ENCODE measurements around the gene ALG8. TPM values are rescaled to one million over a fixed set of nuclear protein-coding genes. Genes with fewer than 3 reads are reported as not detected.

ALG8 gene
- total RNA-seq, 1 donor from 2014 or later: 43.7 TPM

- H3K4me3 ChIP-seq (ENCODE audit: insufficient read depth, low read depth, low read length): no peak overlapping the region
- no peaks in the 10 kb centered on the region for H3K9me3 ChIP-seq (ENCODE audit: insufficient read depth, low read depth, low read length)
- H4K20me1 ChIP-seq (ENCODE audit: insufficient read depth, low read length): no peaks in the 10 kb centered on the region
- FAIRE-seq: no peak
- Mint-ChIP-seq H3K27ac (ENCODE audit: unreplicated experiment) (no peak overlapping the region), H3K27me3 (ENCODE audit: low read depth, unreplicated experiment) (no peaks in the 10 kb centered on the region), H3K9me3 (ENCODE audit: unreplicated experiment) (no peaks in the 10 kb centered on the region), H3K4me1 (ENCODE audit: low read depth, unreplicated experiment) (no peaks in the 10 kb centered on the region), H3K4me3 (ENCODE audit: unreplicated experiment) (no peak overlapping the region), H3K36me3 (ENCODE audit: low read depth, unreplicated experiment) (no peaks in the 10 kb centered on the region)
- H3K4me1 ChIP-seq (ENCODE audit: insufficient read depth, low read length): no peaks in the 10 kb centered on the region
- no peak overlapping the region for H3K4me2 ChIP-seq (ENCODE audit: low read length)
- H3K9ac ChIP-seq (ENCODE audit: low read length): no peak overlapping the region
- no peak for TF ChIP-seq EZH2 (IDR thresholded peaks at IDR 0.05; ENCODE audit: insufficient read depth, low read length)
- TF ChIP-seq CTCF (IDR thresholded peaks at IDR 0.05; ENCODE audit: insufficient read depth, low read depth, low read length): no peak
- H2AFZ ChIP-seq (ENCODE audit: low read depth, low read length): no peak overlapping the region
- H3K79me2 ChIP-seq (ENCODE audit: insufficient read depth, low read length): no peaks in the 10 kb centered on the region
- H3K27ac ChIP-seq (ENCODE audit: low read depth, low read length): no peak overlapping the region
- no peak for DNase-seq (ENCODE audit: low read depth)
- H3K27me3 ChIP-seq (ENCODE audit: insufficient read depth, low read length): no peaks in the 10 kb centered on the region
- H3K36me3 ChIP-seq (ENCODE audit: insufficient read depth, low read length): no peaks in the 10 kb centered on the region
Observed at GRCh38 chr11:78150346-78150745, 10.9 kb upstream of the ALG8 start.

- no peak overlapping the region for H3K4me3 ChIP-seq (ENCODE audit: insufficient read depth, low read depth, low read length)
- H3K36me3 ChIP-seq (ENCODE audit: insufficient read depth, low read length): no peaks in the 10 kb centered on the region
- Mint-ChIP-seq H3K4me3 (ENCODE audit: unreplicated experiment) (no peak overlapping the region), H3K4me1 (ENCODE audit: low read depth, unreplicated experiment) (no peaks in the 10 kb centered on the region), H3K9me3 (ENCODE audit: unreplicated experiment) (no peaks in the 10 kb centered on the region), H3K36me3 (ENCODE audit: low read depth, unreplicated experiment) (peaks cover 2% of the 10 kb centered on the region), H3K27me3 (ENCODE audit: low read depth, unreplicated experiment) (no peaks in the 10 kb centered on the region), H3K27ac (ENCODE audit: unreplicated experiment) (no peak overlapping the region)
- H3K4me1 ChIP-seq (ENCODE audit: insufficient read depth, low read length): no peaks in the 10 kb centered on the region
- no peaks in the 10 kb centered on the region for H3K9me3 ChIP-seq (ENCODE audit: insufficient read depth, low read depth, low read length)
- no peak overlapping the region for H2AFZ ChIP-seq (ENCODE audit: low read depth, low read length)
- H3K9ac ChIP-seq (ENCODE audit: low read length): no peak overlapping the region
- H3K79me2 ChIP-seq (ENCODE audit: insufficient read depth, low read length): no peaks in the 10 kb centered on the region
- H3K4me2 ChIP-seq (ENCODE audit: low read length): no peak overlapping the region
- no peaks in the 10 kb centered on the region for H4K20me1 ChIP-seq (ENCODE audit: insufficient read depth, low read length)
- peak; percentile 27 for TF ChIP-seq CTCF (IDR thresholded peaks at IDR 0.05; ENCODE audit: insufficient read depth, low read depth, low read length)
- no peak for TF ChIP-seq EZH2 (IDR thresholded peaks at IDR 0.05; ENCODE audit: insufficient read depth, low read length)
- no peaks in the 10 kb centered on the region for H3K27me3 ChIP-seq (ENCODE audit: insufficient read depth, low read length)
- no peak for FAIRE-seq
- H3K27ac ChIP-seq (ENCODE audit: low read depth, low read length): no peak overlapping the region
- peak; percentile 43 for DNase-seq (ENCODE audit: low read depth)
Observed at GRCh38 chr11:78149646-78150045, 10.2 kb upstream of the ALG8 start.

GRCh38 chr11:78147807-78148206 is 8.4 kb upstream of the ALG8 start:
- H3K4me3 ChIP-seq (ENCODE audit: insufficient read depth, low read depth, low read length): no peak overlapping the region
- H3K4me1 Mint-ChIP-seq (ENCODE audit: low read depth, unreplicated experiment): no peaks in the 10 kb centered on the region
- no peaks in the 10 kb centered on the region for H4K20me1 ChIP-seq (ENCODE audit: insufficient read depth, low read length)
- no peaks in the 10 kb centered on the region for H3K36me3 ChIP-seq (ENCODE audit: insufficient read depth, low read length)
- no peak overlapping the region for H3K27ac Mint-ChIP-seq (ENCODE audit: unreplicated experiment)
- H3K36me3 Mint-ChIP-seq (ENCODE audit: low read depth, unreplicated experiment): peaks cover 4% of the 10 kb centered on the region
- H3K27me3 ChIP-seq (ENCODE audit: insufficient read depth, low read length): no peaks in the 10 kb centered on the region
- no peak for DNase-seq (ENCODE audit: low read depth)
- no peak overlapping the region for H3K4me3 Mint-ChIP-seq (ENCODE audit: unreplicated experiment)
- no peak for TF ChIP-seq CTCF (IDR thresholded peaks at IDR 0.05; ENCODE audit: insufficient read depth, low read depth, low read length)
- TF ChIP-seq EZH2 (IDR thresholded peaks at IDR 0.05; ENCODE audit: insufficient read depth, low read length): no peak
- H3K79me2 ChIP-seq (ENCODE audit: insufficient read depth, low read length): no peaks in the 10 kb centered on the region
- H3K9ac ChIP-seq (ENCODE audit: low read length): no peak overlapping the region
- no peaks in the 10 kb centered on the region for H3K27me3 Mint-ChIP-seq (ENCODE audit: low read depth, unreplicated experiment)
- H3K9me3 Mint-ChIP-seq (ENCODE audit: unreplicated experiment): no peaks in the 10 kb centered on the region
- H2AFZ ChIP-seq (ENCODE audit: low read depth, low read length): no peak overlapping the region
- H3K27ac ChIP-seq (ENCODE audit: low read depth, low read length): no peak overlapping the region
- no peaks in the 10 kb centered on the region for H3K4me1 ChIP-seq (ENCODE audit: insufficient read depth, low read length)
- no peaks in the 10 kb centered on the region for H3K9me3 ChIP-seq (ENCODE audit: insufficient read depth, low read depth, low read length)
- no peak overlapping the region for H3K4me2 ChIP-seq (ENCODE audit: low read length)
- no peak for FAIRE-seq
